NCI-H2029 treated with DMSO at 0.1 percent for 48 hours (cell line): ENCODE data around the gene DBF4.
A peak's percentile ranks its signal among the peaks of the same experiment; 100 is the strongest.
"Not testable (repeated sequence)": the region's sequence is repeated elsewhere in the genome, so short reads cannot be mapped to it uniquely, and the experiment has no call there.

Source experiments
- DNase-seq: peaks from one replicate; lab custom pipeline; 2025; lab: John Stamatoyannopoulos, UW

The DBF4 gene

GRCh38 chr7:87882151-87882937 is 6.1 kb downstream of the DBF4 start:
- DNase-seq, result no peak

- no peak for DNase-seq
Measured at GRCh38 chr7:87885018-87885417, 8.7 kb downstream of the DBF4 start.

GRCh38 chr7:87886875-87887274 is 10.6 kb downstream of the DBF4 start:
- no peak for DNase-seq

- DNase-seq, result no peak
Measured at GRCh38 chr7:87895363-87895762, 19.1 kb downstream of the DBF4 start.

DNA sequence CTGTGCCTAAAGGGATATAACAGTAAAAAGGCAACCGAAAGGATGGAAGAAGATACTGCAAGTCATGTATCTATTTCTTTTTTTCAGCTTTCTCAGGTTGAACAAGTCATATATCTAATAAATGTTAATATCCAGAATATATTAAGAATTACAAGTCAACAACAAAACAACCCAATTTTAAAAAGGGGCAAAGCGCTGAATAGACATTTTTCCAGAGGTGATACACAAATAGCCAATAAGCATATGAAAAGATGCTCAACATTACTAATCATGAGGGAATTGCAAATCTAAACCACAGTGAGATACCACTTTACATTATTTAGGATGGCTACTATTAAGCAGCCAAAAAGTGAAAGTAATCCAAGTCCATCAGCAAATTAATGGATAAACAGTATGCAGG is 23.0 kb downstream of the DBF4 start:
- no peak for DNase-seq

DNA sequence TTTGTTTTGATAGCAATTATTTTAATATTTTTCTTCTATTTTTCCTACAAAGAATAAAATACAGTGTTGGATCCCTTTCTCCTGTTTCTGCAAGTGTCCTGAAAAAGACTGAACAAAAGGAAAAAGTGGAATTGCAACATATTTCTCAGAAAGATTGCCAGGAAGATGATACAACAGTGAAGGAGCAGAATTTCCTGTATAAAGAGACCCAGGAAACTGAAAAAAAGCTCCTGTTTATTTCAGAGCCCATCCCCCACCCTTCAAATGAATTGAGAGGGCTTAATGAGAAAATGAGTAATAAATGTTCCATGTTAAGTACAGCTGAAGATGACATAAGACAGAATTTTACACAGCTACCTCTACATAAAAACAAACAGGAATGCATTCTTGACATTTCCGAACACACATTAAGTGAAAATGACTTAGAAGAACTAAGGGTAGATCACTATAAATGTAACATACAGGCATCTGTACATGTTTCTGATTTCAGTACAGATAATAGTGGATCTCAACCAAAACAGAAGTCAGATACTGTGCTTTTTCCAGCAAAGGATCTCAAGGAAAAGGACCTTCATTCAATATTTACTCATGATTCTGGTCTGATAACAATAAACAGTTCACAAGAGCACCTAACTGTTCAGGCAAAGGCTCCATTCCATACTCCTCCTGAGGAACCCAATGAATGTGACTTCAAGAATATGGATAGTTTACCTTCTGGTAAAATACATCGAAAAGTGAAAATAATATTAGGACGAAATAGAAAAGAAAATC is 31.0 kb downstream of the DBF4 start:
- not testable (repeated sequence) for DNase-seq

- DNase-seq, result not testable (repeated sequence)
Measured at GRCh38 chr7:87908814-87909213, 32.5 kb downstream of the DBF4 start.

DNA sequence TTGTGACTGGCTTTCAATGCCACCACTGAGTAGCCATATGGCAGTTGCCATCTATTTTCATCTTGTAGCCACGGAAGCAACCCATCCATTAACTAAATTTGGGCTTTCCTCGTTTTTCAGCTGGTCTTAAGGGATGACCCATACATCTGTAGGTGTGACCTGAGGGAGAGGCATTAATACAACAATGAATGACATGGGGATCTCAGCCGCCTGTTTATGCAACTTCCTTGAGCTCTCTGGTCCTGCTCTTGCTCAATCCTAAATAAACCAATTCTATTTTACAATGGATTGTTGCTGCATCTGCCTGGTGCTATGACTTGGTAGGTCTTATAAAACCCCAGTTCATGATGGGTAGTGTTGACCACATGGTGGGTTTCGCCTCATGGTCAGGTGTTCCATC is 35.8 kb downstream of the DBF4 start:
- no peak for DNase-seq

DNA sequence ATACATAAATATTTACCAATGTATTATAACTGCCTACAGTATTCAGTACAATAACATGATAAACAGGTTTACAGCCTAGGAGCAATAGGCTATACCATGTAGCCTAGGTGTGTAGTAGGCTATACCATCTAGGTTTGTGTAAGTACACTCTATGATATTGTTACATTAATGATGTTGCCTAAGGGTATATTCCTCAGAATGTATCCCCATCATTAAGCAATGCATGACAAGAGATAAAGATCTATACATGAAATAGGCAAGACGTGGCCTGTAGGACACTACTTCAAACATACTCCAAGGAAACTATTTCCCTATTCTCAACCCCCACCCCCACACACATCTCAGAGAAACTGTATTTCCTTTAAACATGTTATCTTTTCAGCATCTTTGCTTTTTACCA is 42.4 kb downstream of the DBF4 start:
- no peak for DNase-seq

- no peak for DNase-seq
Measured at GRCh38 chr7:87919875-87920274, 43.6 kb downstream of the DBF4 start.

DNA sequence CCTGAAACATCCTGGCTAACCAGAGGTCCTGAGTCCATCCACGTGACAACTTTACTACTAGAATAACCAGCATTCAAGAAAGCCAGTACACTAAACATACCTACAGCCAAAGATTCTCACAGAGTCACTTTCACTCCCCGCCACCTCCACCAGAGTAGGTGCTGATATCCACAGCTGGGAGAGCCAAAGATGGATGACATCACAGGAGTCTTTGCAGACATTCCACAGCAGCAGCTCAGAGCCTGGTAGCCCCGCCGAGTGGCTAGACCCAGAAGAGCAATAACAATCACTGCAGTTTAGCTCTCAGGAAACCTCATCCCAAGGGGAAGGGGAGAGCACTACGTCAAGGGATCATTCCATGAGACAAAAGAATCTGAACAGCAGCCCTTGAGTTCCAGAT is 44.3 kb downstream of the DBF4 start:
- no peak for DNase-seq

DNA sequence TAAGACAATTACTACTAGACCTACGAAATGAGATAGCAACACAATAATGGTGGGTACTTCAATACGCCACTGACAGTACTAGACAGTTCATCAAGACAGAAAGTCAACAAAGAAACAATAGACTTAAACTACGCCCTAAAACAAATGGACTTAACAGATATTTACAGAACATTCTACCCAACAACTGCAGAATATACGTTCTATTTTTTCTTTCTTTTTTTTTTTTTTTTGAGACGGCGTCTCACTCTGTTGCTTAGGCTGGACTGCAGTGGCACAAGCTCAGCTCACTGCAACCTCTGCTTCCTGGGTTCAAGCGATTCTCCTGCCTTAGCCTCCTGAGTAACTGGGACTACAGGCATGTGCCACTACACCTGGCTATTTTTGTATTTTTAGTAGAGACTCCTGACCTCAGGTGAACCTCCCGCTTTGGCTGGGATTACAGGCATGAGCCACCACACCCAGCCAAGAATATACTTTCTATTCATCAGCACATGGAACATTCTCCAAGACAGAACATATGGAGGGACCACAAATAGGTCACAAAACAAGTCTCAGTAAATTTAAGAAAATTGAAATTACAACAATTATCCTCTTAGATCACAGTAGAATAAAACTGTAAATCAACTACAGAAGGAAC is 46.6 kb downstream of the DBF4 start:
- peak; percentile 12 for DNase-seq

DNA sequence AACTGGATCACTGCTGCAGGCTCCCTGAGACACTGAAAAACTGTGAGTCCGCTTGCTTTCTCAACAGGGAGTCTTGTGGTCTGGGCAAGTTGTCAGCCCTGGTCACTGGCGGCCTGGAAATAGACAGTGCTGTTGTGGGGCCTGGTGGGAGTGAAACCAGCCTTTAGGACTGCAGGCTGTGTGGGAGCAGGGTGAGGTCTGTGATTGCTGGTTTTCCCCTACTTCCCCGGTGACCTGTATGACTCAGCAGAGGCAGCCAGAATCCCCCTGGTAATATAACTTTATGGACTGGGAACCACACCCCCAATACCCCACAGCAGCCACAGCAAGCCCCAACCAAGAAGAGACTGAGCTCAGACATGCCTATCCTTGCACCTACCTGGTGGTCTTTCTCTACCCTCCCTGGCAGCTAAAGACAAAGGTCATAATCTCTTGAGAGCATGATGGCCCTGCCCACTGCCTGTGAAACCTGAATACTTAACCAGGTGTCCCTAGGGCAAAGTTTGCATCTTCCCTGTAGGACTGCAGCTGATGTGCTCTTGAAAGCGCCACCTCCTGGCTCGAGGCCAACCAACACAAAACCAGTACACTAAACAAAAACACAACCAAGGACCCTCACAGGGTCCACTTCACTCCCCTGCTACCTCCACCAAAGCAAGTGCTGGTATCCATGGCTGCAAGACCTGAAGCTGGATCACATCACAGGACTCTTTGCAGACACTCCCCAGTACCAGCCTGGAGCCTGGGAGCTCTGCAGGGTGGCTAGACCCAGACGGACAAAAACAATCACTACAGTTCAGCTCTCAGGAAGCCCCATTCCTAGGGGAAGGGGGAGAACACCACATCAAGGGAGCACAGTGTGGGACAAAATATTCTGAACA is 50.5 kb downstream of the DBF4 start:
- peak; percentile 10 for DNase-seq

DNA sequence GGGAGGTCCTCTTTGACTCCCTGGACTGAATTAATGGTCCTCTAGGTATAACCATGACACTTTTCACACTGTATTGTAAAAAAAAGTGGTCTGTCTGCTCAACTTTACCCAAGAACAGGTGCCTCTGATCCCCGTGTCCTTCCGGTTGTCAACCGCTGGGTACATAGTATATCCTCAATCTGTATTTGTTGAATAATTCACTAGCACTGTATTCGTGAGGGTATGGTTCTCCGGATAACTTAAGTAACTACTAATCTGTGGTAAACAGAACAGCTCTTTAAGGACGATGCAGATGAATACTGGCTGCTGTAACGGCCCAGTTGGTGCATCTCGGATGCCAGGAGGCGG is 57.3 kb downstream of the DBF4 start:
- DNase-seq, result no peak

GRCh38 chr7:87933953-87934698 is 57.8 kb downstream of the DBF4 start, which contains the start of gene ADAM22:
Gene ADAM22, plus strand, starts transcription at chr7:87934251. Its CDS starts 215 bp downstream, at chr7:87934466.
- DNase-seq, result peak; percentile 82

DNA sequence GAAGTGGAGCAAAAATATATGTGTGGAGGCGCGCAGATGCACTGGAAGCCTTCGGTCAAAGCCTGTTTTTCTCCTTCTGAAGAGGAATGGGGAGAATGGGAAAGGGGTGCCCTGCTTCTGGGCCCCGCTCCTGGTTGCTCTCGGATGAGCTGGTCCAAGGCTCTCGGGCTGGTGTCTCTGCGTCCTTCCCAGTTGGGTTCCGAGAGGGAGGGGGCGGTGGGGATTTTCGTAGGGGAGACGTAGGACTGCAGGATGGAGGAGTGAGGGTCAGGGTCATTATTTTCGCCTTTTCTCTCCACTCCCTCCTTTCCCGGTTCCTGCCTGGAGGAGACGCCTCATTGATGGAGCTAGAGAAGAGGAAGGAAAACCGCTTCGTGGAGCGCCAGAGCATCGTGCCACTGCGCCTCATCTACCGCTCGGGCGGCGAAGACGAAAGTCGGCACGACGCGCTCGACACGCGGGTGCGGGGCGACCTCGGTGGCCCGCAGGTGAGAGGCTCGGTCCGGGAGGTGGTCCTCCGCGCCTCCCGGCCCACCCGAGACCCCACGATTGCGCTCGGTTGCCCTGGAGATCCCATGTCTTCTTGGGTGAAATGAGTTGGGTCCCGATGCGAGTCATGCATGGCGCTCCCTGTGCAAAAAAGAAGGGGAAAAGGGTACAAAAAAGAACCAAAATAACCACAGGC is 58.5 kb downstream of the DBF4 start:
- no peak for DNase-seq

DNA sequence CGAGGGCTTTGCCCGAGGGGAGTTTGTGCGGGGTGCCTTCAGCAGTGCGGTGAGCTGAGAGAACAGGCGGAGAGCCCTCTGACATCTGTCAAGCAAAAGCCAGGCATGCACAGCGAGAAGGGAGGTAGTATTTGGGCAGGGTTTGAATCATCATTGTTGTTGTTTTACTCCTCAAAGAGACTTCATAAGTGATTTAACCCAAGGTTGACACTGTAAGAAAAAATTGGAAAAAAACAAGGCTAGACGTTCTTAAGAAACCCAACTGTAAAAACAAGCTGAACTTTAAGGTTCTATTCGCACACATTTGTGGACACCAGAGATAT is 59.1 kb downstream of the DBF4 start:
- DNase-seq, result no peak

DNA sequence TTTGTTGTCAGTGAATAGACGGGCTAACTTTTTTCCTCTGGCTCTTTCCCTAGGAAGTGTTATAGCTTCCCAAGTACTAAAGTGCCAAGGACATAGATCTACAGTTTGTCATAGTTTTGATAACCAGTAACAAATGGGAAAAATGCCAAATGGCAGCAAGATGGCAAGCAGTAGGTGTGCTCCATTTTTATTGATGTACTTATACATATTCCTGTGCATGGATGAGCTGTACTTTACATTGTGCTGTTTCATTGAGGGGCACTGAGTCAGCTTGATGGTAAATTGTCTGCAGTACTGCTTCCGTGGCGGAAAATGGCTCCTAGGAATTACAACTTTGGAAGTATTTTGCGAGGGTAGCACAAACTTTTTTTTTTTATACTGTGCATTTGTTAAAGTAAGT is 64.8 kb downstream of the DBF4 start:
- no peak for DNase-seq

GRCh38 chr7:87944547-87944946 is 68.3 kb downstream of the DBF4 start:
- no peak for DNase-seq

DNA sequence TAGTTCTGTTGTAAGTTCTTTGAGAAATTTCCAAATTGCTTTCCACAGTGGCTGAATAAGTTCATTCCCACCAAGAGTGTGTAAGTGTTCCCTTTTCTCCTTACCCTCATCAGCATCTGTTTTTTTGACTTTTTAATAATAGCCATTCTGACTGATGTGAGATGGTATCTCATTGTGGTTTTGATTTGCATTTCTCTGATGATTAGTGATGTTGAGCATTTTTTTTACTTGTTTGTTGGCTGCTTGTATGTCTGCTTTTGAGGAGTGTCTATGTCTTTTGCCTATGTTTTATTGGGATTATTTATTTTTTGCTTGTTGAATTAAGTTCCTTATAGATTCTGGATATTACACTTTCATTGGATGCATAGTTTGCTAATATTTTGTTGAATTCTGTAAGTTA is 69.6 kb downstream of the DBF4 start:
- DNase-seq, result not testable (repeated sequence)

- DNase-seq, result no peak
Measured at GRCh38 chr7:87948371-87948770, 72.1 kb downstream of the DBF4 start.
